HG03558 (cell line): ENCODE measurements around the gene CUL4A.

Source experiments
- ATAC-seq: cut with Tn5 transposase; IDR thresholded peaks from one replicate; pipeline ENCODE4 v1.9.1; 2021; ENCODE audit warnings: moderate number of reproducible peaks; ENCODE audit not compliant: unreplicated experiment; ENCODE audit errors: extremely low read depth

Gene CUL4A

GRCh38 chr13:113178896-113179167 lies 30.6 kb upstream of the CUL4A start:
- no peak for ATAC-seq

- ATAC-seq: no peak
Observed at GRCh38 chr13:113179374-113180230, 29.8 kb upstream of the CUL4A start.

- ATAC-seq: no peak
Observed at GRCh38 chr13:113182046-113182445, 27.4 kb upstream of the CUL4A start.

- no peak for ATAC-seq
Observed at GRCh38 chr13:113183450-113184129, 25.8 kb upstream of the CUL4A start.

GRCh38 chr13:113184568-113185440 lies 24.6 kb upstream of the CUL4A start:
- ATAC-seq: no peak

- peak; percentile 78 for ATAC-seq
Observed at GRCh38 chr13:113186061-113186900, 23.1 kb upstream of the CUL4A start.

- no peak for ATAC-seq
Observed at GRCh38 chr13:113187263-113187669, 22.1 kb upstream of the CUL4A start.

- ATAC-seq: no peak
Observed at GRCh38 chr13:113187883-113188665, 21.3 kb upstream of the CUL4A start.

- ATAC-seq: no peak
Observed at GRCh38 chr13:113190181-113190580, 19.2 kb upstream of the CUL4A start.

- ATAC-seq: no peak
Observed at GRCh38 chr13:113192279-113192678, 17.1 kb upstream of the CUL4A start.

- ATAC-seq: no peak
Observed at GRCh38 chr13:113192902-113193301, 16.5 kb upstream of the CUL4A start.

- ATAC-seq: no peak
Observed at GRCh38 chr13:113195360-113195759, 14.1 kb upstream of the CUL4A start.

GRCh38 chr13:113196970-113197737 lies 12.3 kb upstream of the CUL4A start:
- no peak for ATAC-seq

- no peak for ATAC-seq
Observed at GRCh38 chr13:113201815-113202214, 7.6 kb upstream of the CUL4A start.

GRCh38 chr13:113202912-113203311 lies 6.5 kb upstream of the CUL4A start:
- ATAC-seq: no peak

- no peak for ATAC-seq
Observed at GRCh38 chr13:113203507-113204377, 5.7 kb upstream of the CUL4A start.

- no peak for ATAC-seq
Observed at GRCh38 chr13:113204378-113204734, 5.1 kb upstream of the CUL4A start.

GRCh38 chr13:113205428-113205931 lies 3.9 kb upstream of the CUL4A start:
- no peak for ATAC-seq
